ENCODE measurements around the gene P4HA2. TPM values are rescaled to one million over a fixed set of nuclear protein-coding genes. Genes with fewer than 3 reads are reported as not detected.
"Not testable (repeated sequence)": the region's sequence is repeated elsewhere in the genome, so short reads cannot be mapped to it uniquely, and the experiment has no call there.

P4HA2 gene
- total RNA-seq, 1 experiment from 2014 or later = 239 TPM

GRCh38 chr5:132202711-132203463, 24.8 kb downstream of the P4HA2 start:
- no peak for DNase-seq (ENCODE audit: low read depth)

- DNase-seq (ENCODE audit: low read depth) = no peak
These were observed 28.5 kb downstream of the P4HA2 start for GRCh38 chr5:132199116-132199680.

- DNase-seq (ENCODE audit: low read depth) = no peak
These were observed 29.1 kb downstream of the P4HA2 start for GRCh38 chr5:132198571-132198970.

GRCh38 chr5:132195727-132196126, 31.9 kb downstream of the P4HA2 start:
- DNase-seq (ENCODE audit: low read depth) = no peak

GRCh38 chr5:132193165-132193694, 34.4 kb downstream of the P4HA2 start:
- peak; percentile 28 for DNase-seq (ENCODE audit: low read depth)

- peak; percentile 74 for DNase-seq (ENCODE audit: low read depth)
These were observed 37.4 kb downstream of the P4HA2 start for GRCh38 chr5:132190161-132190817.

- DNase-seq (ENCODE audit: low read depth) = no peak
These were observed 43.1 kb downstream of the P4HA2 start for GRCh38 chr5:132184588-132184987.

- peak; percentile 48 for DNase-seq (ENCODE audit: low read depth)
These were observed 43.9 kb downstream of the P4HA2 start for GRCh38 chr5:132183723-132184122.

GRCh38 chr5:132182359-132183040, 45.2 kb downstream of the P4HA2 start:
- peak; percentile 31 for DNase-seq (ENCODE audit: low read depth)

GRCh38 chr5:132181011-132181629, 46.5 kb downstream of the P4HA2 start:
- no peak for DNase-seq (ENCODE audit: low read depth)

- DNase-seq (ENCODE audit: low read depth) = peak; percentile 73
These were observed 47.4 kb downstream of the P4HA2 start for GRCh38 chr5:132180134-132180745.

- DNase-seq (ENCODE audit: low read depth) = peak; percentile 30
These were observed 48.2 kb downstream of the P4HA2 start for GRCh38 chr5:132179405-132179804.

GRCh38 chr5:132177691-132178149, 49.9 kb downstream of the P4HA2 start:
- no peak for DNase-seq (ENCODE audit: low read depth)

- peak; percentile 42 for DNase-seq (ENCODE audit: low read depth)
These were observed 50.7 kb downstream of the P4HA2 start for GRCh38 chr5:132176987-132177386.

GRCh38 chr5:132176521-132176945, 51.1 kb downstream of the P4HA2 start:
- no peak for DNase-seq (ENCODE audit: low read depth)

GRCh38 chr5:132162945-132163344, 64.7 kb downstream of the P4HA2 start:
- no peak for DNase-seq (ENCODE audit: low read depth)

GRCh38 chr5:132161574-132162326, 65.9 kb downstream of the P4HA2 start:
- not testable (repeated sequence) for DNase-seq (ENCODE audit: low read depth)

GRCh38 chr5:132156413-132156812, 71.2 kb downstream of the P4HA2 start:
- DNase-seq (ENCODE audit: low read depth) = no peak

GRCh38 chr5:132150565-132150964, 77.1 kb downstream of the P4HA2 start:
- DNase-seq (ENCODE audit: low read depth) = no peak

GRCh38 chr5:132147663-132148062, 80.0 kb downstream of the P4HA2 start:
- no peak for DNase-seq (ENCODE audit: low read depth)

Measured in RPMI7951 (cell line).